Activated CD4-positive, alpha-beta memory T cell treated with anti-CD3 and anti-CD28 coated beads, Interleukin-2, amount 10 ng/mL, durations not matched to agents 7 days and 5 days (primary cell): ENCODE measurements around the gene ADGRB3. TPM values are rescaled to one million over a fixed set of nuclear protein-coding genes. Genes with fewer than 3 reads are reported as not detected.
"Not testable (repeated sequence)": the region's sequence is repeated elsewhere in the genome, so short reads cannot be mapped to it uniquely, and the experiment has no call there.

ENCODE experiments used
- CTCF ChIA-PET: fragments of 350-600 bp; sonication (Branson Sonifier 250); formaldehyde crosslinking; loops from one replicate; lab custom pipeline; 2021; ENCODE audit warnings: antibody characterized with exemption, inconsistent platforms; lab: Charles Lee
- POLR2A ChIA-PET: fragments of 350-600 bp; sonication (Branson Sonifier 250); formaldehyde crosslinking; loops from one replicate; lab custom pipeline; 2021; ENCODE audit warnings: antibody characterized with exemption; lab: Charles Lee
- DNase-seq: peaks from one replicate; pipeline ENCODE4 v3.0.0-alpha.2; 2020
- H3K27ac Mint-ChIP-seq: one replicate; pipeline ENCODE4 v1.8.0; 2021; ENCODE audit warnings: mild to moderate bottlenecking, mixed read lengths
- H3K27me3 Mint-ChIP-seq: one replicate; pipeline ENCODE4 v1.8.0; 2021; ENCODE audit warnings: mixed read lengths
- H3K36me3 Mint-ChIP-seq: one replicate; pipeline ENCODE4 v1.8.0; 2021; ENCODE audit warnings: low read depth, mixed read lengths
- H3K4me1 Mint-ChIP-seq: one replicate; pipeline ENCODE4 v1.8.0; 2021; ENCODE audit warnings: mixed read lengths
- H3K4me3 Mint-ChIP-seq: one replicate; pipeline ENCODE4 v1.8.0; 2021; ENCODE audit warnings: mild to moderate bottlenecking, mixed read lengths
- H3K9me3 Mint-ChIP-seq: one replicate; pipeline ENCODE4 v1.8.0; 2021; ENCODE audit warnings: mixed read lengths
- total RNA-seq, 2 experiments: library from RNA; stranded (reverse); gene quantifications; one replicate each; pipeline ENCODE4 v1.2.3, GENCODE V29; 2021

ADGRB3 gene
- total RNA-seq, 2 experiments from 2014 or later = not detected

- H3K9me3 Mint-ChIP-seq, H3K4me3 Mint-ChIP-seq, CTCF ChIA-PET, H3K27ac Mint-ChIP-seq, H3K4me1 Mint-ChIP-seq, H3K27me3 Mint-ChIP-seq, POLR2A ChIA-PET, H3K36me3 Mint-ChIP-seq, DNase-seq: not testable (repeated sequence)
Observed at GRCh38 chr6:69288198-69288597, 653.1 kb downstream of the ADGRB3 start.

DNA sequence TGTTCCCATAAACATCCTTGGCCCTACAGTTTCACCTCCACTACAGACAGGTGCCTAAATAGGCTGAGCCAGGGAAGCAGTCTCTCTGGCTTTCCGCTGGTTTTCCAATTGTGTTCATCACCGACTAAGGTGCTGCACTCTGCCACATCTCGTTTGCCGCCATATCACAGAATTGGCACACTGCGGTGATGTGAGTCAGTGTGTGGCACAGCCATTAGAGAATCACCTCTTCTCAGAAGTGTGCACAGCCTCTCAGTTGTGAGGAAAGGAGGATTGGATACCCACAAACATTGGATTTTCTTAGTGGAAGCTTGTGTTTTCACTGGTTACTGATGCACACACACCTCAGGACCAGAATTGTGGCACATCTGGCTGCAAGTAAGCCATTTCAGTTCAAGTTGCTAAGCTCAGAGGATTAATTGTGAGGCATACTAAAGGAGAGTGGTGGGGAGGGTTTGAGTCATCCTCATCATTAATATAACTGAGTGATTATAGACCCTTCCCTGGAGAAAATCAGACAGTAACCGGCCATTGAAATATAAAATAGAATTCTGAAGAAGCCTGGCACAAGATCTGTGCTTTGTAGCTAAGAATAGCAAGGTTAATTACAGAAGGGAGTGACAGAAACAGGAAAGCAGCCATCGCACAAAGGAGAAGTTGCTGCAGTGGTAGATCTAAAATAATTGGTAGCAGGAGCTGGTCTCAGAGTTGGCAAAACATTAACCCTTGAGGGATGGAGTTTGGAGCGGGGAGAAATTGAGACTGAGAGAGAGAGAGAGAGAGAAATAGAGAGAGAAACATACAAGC is 654.8 kb downstream of the ADGRB3 start:
- no peaks in the 10 kb centered on the region for H3K36me3 Mint-ChIP-seq
- H3K27me3 Mint-ChIP-seq = no peaks in the 10 kb centered on the region
- H3K9me3 Mint-ChIP-seq = peaks cover 4% of the 10 kb centered on the region
- H3K4me1 Mint-ChIP-seq = no peaks in the 10 kb centered on the region
- DNase-seq = no peak
- no peak overlapping the region for H3K4me3 Mint-ChIP-seq
- POLR2A ChIA-PET = no interaction called here
- CTCF ChIA-PET = no interaction called here
- no peak overlapping the region for H3K27ac Mint-ChIP-seq

DNA sequence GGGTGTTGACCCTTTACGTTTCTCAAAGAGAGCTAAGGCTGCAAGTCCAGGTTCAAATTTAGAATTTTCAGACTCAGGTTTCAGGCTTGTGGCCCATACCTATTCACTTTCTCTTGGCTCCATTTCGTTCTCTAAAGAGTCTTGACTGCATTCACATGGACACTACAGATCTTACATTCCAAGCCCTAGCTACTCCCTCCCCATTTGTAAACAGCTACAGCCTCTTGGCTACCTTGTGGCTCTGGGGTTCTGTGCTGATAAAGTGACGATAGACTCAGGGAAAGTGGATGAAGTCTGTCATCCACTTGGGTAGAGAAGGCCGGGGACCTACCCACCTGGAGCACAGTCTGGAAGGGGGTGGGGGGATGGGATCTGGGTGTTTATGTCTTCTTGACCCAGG is 658.4 kb downstream of the ADGRB3 start:
- Mint-ChIP-seq H3K27me3 (no peaks in the 10 kb centered on the region), H3K9me3 (peaks cover 4% of the 10 kb centered on the region), H3K4me1 (no peaks in the 10 kb centered on the region), H3K4me3 (no peak overlapping the region), H3K36me3 (no peaks in the 10 kb centered on the region), H3K27ac (no peak overlapping the region)
- DNase-seq = no peak
- POLR2A ChIA-PET = no interaction called here
- CTCF ChIA-PET = no interaction called here

GRCh38 chr6:69294407-69294806 is 659.3 kb downstream of the ADGRB3 start:
- no peak overlapping the region for H3K27ac Mint-ChIP-seq
- H3K4me3 Mint-ChIP-seq = no peak overlapping the region
- no peaks in the 10 kb centered on the region for H3K4me1 Mint-ChIP-seq
- H3K36me3 Mint-ChIP-seq = no peaks in the 10 kb centered on the region
- H3K27me3 Mint-ChIP-seq = no peaks in the 10 kb centered on the region
- no peak for DNase-seq
- ChIA-PET POLR2A (no interaction called here), CTCF (no interaction called here)
- H3K9me3 Mint-ChIP-seq = peaks cover under 1% of the 10 kb centered on the region

DNA sequence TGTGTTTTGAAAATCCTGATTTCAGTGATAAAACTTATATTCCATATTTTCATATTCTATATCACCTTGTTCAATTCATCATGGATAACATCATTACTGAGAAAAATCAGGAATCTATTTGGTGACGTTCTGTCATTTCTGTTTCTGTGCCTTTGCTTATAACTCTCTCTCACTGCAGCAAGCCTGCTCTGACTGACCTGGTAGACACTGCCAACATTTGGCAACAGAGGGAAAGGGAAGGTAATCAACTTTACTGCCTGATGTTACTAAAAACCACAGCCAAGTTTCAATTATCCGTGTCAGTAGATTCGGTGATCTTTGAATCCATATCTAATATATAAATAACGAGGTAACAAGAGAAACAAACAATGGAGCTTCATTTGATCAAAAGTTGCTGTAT is 659.8 kb downstream of the ADGRB3 start:
- H3K4me1 Mint-ChIP-seq = no peaks in the 10 kb centered on the region
- POLR2A ChIA-PET = no interaction called here

GRCh38 chr6:69303382-69303781 is 668.3 kb downstream of the ADGRB3 start:
- no peaks in the 10 kb centered on the region for H3K4me1 Mint-ChIP-seq
- POLR2A ChIA-PET = no interaction called here
- H3K36me3 Mint-ChIP-seq = no peaks in the 10 kb centered on the region
- CTCF ChIA-PET = no interaction called here
- no peak overlapping the region for H3K27ac Mint-ChIP-seq
- no peak overlapping the region for H3K4me3 Mint-ChIP-seq
- H3K27me3 Mint-ChIP-seq = no peaks in the 10 kb centered on the region
- peaks cover 2% of the 10 kb centered on the region for H3K9me3 Mint-ChIP-seq
- no peak for DNase-seq

More for the DNA sequence above, 659.8 kb downstream of the ADGRB3 start:
- no peak overlapping the region for H3K27ac Mint-ChIP-seq
- no peaks in the 10 kb centered on the region for H3K27me3 Mint-ChIP-seq
- CTCF ChIA-PET = no interaction called here
- no peak for DNase-seq
- no peaks in the 10 kb centered on the region for H3K9me3 Mint-ChIP-seq
- no peak overlapping the region for H3K4me3 Mint-ChIP-seq
- no peaks in the 10 kb centered on the region for H3K36me3 Mint-ChIP-seq

DNA sequence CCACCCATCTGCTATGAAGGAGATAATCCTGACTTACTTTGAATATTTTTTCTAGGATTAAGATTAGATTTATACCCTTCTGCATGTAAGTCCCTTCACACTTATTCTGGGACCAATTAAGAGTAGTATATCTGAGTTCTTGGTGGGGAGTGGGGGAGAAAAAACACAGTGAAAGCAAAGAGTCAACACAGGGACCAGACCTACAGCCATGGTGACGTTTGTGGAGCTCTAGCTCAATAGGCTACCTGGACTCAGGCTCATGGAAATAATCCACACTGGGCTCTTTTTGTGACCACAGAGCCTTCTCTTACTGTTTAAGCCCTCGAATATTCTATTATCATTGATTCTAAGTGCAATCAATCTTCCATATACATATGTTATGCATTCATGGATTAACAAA is 670.4 kb downstream of the ADGRB3 start:
- Mint-ChIP-seq H3K27ac (no peak overlapping the region), H3K4me1 (no peaks in the 10 kb centered on the region), H3K36me3 (no peaks in the 10 kb centered on the region), H3K4me3 (no peak overlapping the region), H3K27me3 (no peaks in the 10 kb centered on the region), H3K9me3 (peaks cover 2% of the 10 kb centered on the region)
- CTCF ChIA-PET = no interaction called here
- DNase-seq = no peak
- POLR2A ChIA-PET = no interaction called here

GRCh38 chr6:69308584-69308983 is 673.5 kb downstream of the ADGRB3 start:
- no peak overlapping the region for H3K27ac Mint-ChIP-seq
- DNase-seq = no peak
- no peaks in the 10 kb centered on the region for H3K27me3 Mint-ChIP-seq
- CTCF ChIA-PET = no interaction called here
- H3K9me3 Mint-ChIP-seq = no peaks in the 10 kb centered on the region
- H3K36me3 Mint-ChIP-seq = no peaks in the 10 kb centered on the region
- H3K4me1 Mint-ChIP-seq = no peaks in the 10 kb centered on the region
- H3K4me3 Mint-ChIP-seq = no peak overlapping the region
- POLR2A ChIA-PET = no interaction called here

DNA sequence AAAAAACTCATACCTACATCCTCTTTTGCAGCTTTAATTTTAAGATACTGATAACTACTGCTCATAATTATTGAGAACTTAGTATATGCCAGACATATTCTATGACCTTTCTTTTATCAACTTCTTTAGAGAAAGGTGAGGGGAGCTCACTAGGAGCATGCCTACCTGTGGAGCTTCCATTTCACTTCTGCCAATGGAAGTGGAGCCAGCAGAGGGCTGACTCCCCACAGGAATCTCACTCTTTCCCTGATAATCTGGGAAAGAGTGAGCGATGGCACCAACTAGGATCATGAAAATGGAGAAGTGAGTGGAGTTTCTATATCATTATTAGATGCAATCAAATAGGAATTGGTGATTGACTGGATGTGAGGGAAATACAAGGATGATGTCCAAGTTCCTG is 676.8 kb downstream of the ADGRB3 start:
- H3K27ac Mint-ChIP-seq = no peak overlapping the region
- H3K9me3 Mint-ChIP-seq = no peaks in the 10 kb centered on the region
- DNase-seq = no peak
- H3K4me3 Mint-ChIP-seq = no peak overlapping the region
- H3K36me3 Mint-ChIP-seq = no peaks in the 10 kb centered on the region
- no peaks in the 10 kb centered on the region for H3K27me3 Mint-ChIP-seq
- POLR2A ChIA-PET = no interaction called here
- CTCF ChIA-PET = no interaction called here
- H3K4me1 Mint-ChIP-seq = no peaks in the 10 kb centered on the region

DNA sequence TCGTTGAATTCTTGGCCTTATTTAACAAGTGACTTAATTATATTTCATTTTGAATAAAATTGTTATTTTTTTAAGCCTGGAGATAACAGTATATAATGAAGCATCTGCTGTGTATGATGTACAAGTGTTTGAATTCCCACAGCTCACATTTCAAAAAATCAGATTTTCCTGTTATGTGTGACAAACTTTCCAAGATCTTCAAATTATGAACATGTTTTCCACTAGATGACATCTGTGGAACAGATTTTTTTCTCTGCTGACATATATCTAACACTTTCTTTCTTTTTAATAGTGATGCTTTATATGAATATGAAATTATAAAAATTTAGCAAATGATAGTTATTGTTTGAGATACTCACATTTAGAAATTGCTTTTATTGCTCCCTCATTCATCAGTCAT is 678.9 kb downstream of the ADGRB3 start:
- Mint-ChIP-seq H3K4me1 (no peaks in the 10 kb centered on the region), H3K4me3 (no peak overlapping the region), H3K36me3 (no peaks in the 10 kb centered on the region), H3K27ac (no peak overlapping the region), H3K27me3 (no peaks in the 10 kb centered on the region), H3K9me3 (no peaks in the 10 kb centered on the region)
- no peak for DNase-seq
- ChIA-PET POLR2A (no interaction called here), CTCF (no interaction called here)

GRCh38 chr6:69314531-69314930 is 679.4 kb downstream of the ADGRB3 start:
- DNase-seq = no peak
- no peaks in the 10 kb centered on the region for H3K9me3 Mint-ChIP-seq
- H3K4me3 Mint-ChIP-seq = no peak overlapping the region
- H3K27ac Mint-ChIP-seq = no peak overlapping the region
- H3K27me3 Mint-ChIP-seq = no peaks in the 10 kb centered on the region
- CTCF ChIA-PET = no interaction called here
- POLR2A ChIA-PET = no interaction called here
- no peaks in the 10 kb centered on the region for H3K4me1 Mint-ChIP-seq
- H3K36me3 Mint-ChIP-seq = no peaks in the 10 kb centered on the region

DNA sequence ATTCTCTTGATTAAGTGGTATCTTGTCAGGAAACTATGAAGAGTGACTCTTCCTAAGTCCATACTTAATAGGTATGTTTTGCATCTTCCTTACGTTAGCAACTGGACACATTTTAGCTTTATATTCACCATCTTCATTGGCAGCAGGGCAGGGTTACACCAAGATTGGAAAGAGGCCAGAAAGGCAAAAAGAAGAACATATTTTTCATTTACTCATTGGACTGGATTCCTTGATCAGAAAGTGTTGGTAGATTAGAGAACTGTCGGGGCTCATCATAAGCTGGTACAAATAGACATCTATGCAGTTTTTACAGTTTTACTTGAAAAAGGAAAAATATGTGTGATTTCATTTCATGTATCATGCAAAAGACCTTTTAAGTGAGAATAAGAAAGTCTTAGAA is 696.8 kb downstream of the ADGRB3 start:
- Mint-ChIP-seq H3K4me3 (no peak overlapping the region), H3K27ac (no peak overlapping the region), H3K4me1 (no peaks in the 10 kb centered on the region), H3K36me3 (no peaks in the 10 kb centered on the region), H3K27me3 (no peaks in the 10 kb centered on the region), H3K9me3 (no peaks in the 10 kb centered on the region)
- ChIA-PET POLR2A (no interaction called here), CTCF (no interaction called here)
- DNase-seq = no peak

DNA sequence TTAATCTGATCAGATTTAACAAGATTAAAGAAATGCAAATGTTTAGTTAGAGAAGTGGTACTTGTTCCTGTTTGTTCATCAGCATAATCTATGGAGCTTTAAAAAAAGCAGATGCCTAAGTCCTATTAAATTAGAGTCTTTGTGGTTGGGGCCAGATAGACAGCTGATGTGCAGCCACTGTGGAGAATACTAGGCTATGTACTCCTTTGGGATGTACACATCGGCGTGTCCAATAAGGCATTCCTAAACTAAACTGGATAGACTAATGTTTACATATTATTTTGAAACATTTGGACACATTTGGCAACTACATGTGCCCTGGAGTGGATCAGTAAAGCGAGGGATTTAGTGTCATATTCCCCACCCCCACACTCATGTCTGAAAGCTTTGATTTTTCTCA is 702.2 kb downstream of the ADGRB3 start:
- Mint-ChIP-seq H3K27ac (no peak overlapping the region), H3K4me1 (no peaks in the 10 kb centered on the region), H3K4me3 (no peak overlapping the region), H3K27me3 (no peaks in the 10 kb centered on the region), H3K9me3 (no peaks in the 10 kb centered on the region), H3K36me3 (no peaks in the 10 kb centered on the region)
- CTCF ChIA-PET = no interaction called here
- DNase-seq = no peak
- POLR2A ChIA-PET = no interaction called here

DNA sequence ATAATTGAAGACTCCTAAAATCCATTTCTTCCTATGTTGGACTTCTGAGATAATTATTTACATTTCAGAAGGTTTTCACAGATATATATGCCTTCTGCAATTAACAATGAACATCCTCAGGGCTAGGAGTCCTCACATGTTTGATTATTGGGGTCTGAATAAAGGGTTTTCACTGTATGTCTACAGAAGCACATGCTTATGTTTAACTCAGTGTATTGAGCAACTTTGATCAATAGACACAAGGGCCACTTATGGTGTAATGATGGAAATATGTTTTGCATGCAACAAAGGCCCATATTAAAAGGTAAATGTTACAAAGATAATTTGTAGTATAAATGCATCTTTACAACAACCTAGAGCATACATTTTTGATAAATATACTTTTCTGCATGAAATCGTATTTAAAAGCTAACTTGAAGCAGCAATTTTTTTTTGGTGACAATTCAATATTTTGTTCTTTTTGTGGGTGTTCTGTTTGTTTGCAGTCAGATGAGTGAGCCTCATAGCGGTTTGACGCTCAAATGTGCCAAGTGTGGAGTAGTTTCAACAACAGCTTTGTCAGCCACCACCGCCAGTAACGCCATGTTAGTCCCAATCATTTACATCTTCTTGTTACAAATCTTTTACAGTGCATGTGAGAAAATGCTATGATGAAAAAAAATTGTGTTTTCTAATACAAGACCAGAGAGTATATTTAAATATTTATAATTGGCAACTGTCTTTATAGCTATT is 703.5 kb downstream of the ADGRB3 start:
- no peak overlapping the region for H3K4me3 Mint-ChIP-seq
- H3K9me3 Mint-ChIP-seq = no peaks in the 10 kb centered on the region
- no peaks in the 10 kb centered on the region for H3K4me1 Mint-ChIP-seq

More for the DNA sequence above, 703.5 kb downstream of the ADGRB3 start:
- POLR2A ChIA-PET = no interaction called here
- no peak for DNase-seq
- Mint-ChIP-seq H3K36me3 (no peaks in the 10 kb centered on the region), H3K27me3 (no peaks in the 10 kb centered on the region), H3K27ac (no peak overlapping the region)
- CTCF ChIA-PET = no interaction called here
